ENCODE data around the gene CALN1.
A peak's percentile ranks its signal among the peaks of the same experiment; 100 is the strongest.
"Not testable (repeated sequence)": the region's sequence is repeated elsewhere in the genome, so short reads cannot be mapped to it uniquely, and the experiment has no call there.

CALN1 gene

GRCh38 chr7:71753956-71754664 lies 658.0 kb downstream of the CALN1 start:
- DNase-seq (ENCODE audit: low read depth in 2 of 2, low spot score in 1 of 2) = no peak

GRCh38 chr7:71753236-71753635 lies 658.9 kb downstream of the CALN1 start:
- no peak for DNase-seq (ENCODE audit: low read depth in 2 of 2, low spot score in 1 of 2)

GRCh38 chr7:71752171-71752935 lies 659.8 kb downstream of the CALN1 start:
- DNase-seq (ENCODE audit: low read depth in 2 of 2, low spot score in 1 of 2) = no peak

GRCh38 chr7:71750290-71750689 lies 661.8 kb downstream of the CALN1 start:
- DNase-seq (ENCODE audit: low read depth in 2 of 2, low spot score in 1 of 2) = no peak

GRCh38 chr7:71746006-71746405 lies 666.1 kb downstream of the CALN1 start:
- no peak for DNase-seq (ENCODE audit: low read depth in 2 of 2, low spot score in 1 of 2)

- DNase-seq (ENCODE audit: low read depth in 2 of 2, low spot score in 1 of 2) = no peak
Measured at GRCh38 chr7:71740174-71740560, 672.0 kb downstream of the CALN1 start.

- no peak for DNase-seq (ENCODE audit: low read depth in 2 of 2, low spot score in 1 of 2)
Measured at GRCh38 chr7:71739520-71740173, 672.5 kb downstream of the CALN1 start.

- DNase-seq (ENCODE audit: low read depth in 2 of 2, low spot score in 1 of 2) = not testable (repeated sequence)
Measured at GRCh38 chr7:71737931-71738540, 674.1 kb downstream of the CALN1 start.

GRCh38 chr7:71735961-71736556 lies 676.1 kb downstream of the CALN1 start:
- no peak for DNase-seq (ENCODE audit: low read depth in 2 of 2, low spot score in 1 of 2)

GRCh38 chr7:71733107-71733870 lies 678.8 kb downstream of the CALN1 start:
- peak in 1 of 2 donors; percentile 14 for DNase-seq (ENCODE audit: low read depth in 2 of 2, low spot score in 1 of 2)

- DNase-seq (ENCODE audit: low read depth in 2 of 2, low spot score in 1 of 2) = no peak
Measured at GRCh38 chr7:71731740-71732139, 680.4 kb downstream of the CALN1 start.

Measured in stimulated activated CD8-positive, alpha-beta memory T cell treated with anti-CD3 and anti-CD28 coated beads, Interleukin-4, amount 100 ng/mL, for 4 hours (primary cell).